ENCODE results near the gene KRR1.

GRCh38 chr12:75511116-75512048 is at the start of gene KRR1:
- TF ChIP-seq, protein P1, sequence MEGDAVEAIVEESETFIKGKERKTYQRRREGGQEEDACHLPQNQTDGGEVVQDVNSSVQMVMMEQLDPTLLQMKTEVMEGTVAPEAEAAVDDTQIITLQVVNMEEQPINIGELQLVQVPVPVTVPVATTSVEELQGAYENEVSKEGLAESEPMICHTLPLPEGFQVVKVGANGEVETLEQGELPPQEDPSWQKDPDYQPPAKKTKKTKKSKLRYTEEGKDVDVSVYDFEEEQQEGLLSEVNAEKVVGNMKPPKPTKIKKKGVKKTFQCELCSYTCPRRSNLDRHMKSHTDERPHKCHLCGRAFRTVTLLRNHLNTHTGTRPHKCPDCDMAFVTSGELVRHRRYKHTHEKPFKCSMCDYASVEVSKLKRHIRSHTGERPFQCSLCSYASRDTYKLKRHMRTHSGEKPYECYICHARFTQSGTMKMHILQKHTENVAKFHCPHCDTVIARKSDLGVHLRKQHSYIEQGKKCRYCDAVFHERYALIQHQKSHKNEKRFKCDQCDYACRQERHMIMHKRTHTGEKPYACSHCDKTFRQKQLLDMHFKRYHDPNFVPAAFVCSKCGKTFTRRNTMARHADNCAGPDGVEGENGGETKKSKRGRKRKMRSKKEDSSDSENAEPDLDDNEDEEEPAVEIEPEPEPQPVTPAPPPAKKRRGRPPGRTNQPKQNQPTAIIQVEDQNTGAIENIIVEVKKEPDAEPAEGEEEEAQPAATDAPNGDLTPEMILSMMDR (IDR thresholded peaks at IDR 0.05), result peak in 3 of 6 experiments; percentile 22 to 41 (median 39)
- peak; percentile 56 to 85 for TF ChIP-seq POLR2A (IDR thresholded peaks at IDR 0.05)
